OCI-M2 (cell line): ENCODE results near the gene TTC6.
"Not testable (repeated sequence)": the region's sequence is repeated elsewhere in the genome, so short reads cannot be mapped to it uniquely, and the experiment has no call there.

ENCODE experiments used
- DNase-seq: peaks from one replicate; lab custom pipeline; 2025; ENCODE audit not compliant: unreplicated experiment; lab: John Stamatoyannopoulos, UW

TTC6 gene

GRCh38 chr14:37594971-37595808 lies at the start of gene TTC6, which contains the start of gene FOXA1:
TTC6 (plus strand) TSS chr14:37595629; CDS start chr14:37622065, 26,436 bp downstream.
FOXA1 (minus strand) TSS chr14:37595249; CDS start chr14:37594972, 277 bp downstream.
- DNase-seq = no peak

GRCh38 chr14:37546621-37547447 lies 48.6 kb upstream of the TTC6 start:
- no peak for DNase-seq

GRCh38 chr14:37550511-37550910 lies 44.9 kb upstream of the TTC6 start:
- no peak for DNase-seq

- no peak for DNase-seq
Measured at GRCh38 chr14:37551119-37551518, 44.3 kb upstream of the TTC6 start.

GRCh38 chr14:37553935-37554550 lies 41.4 kb upstream of the TTC6 start:
- no peak for DNase-seq

GRCh38 chr14:37555596-37555995 lies 39.8 kb upstream of the TTC6 start:
- not testable (repeated sequence) for DNase-seq

- no peak for DNase-seq
Measured at GRCh38 chr14:37558740-37559139, 36.7 kb upstream of the TTC6 start.

GRCh38 chr14:37559386-37559785 lies 36.0 kb upstream of the TTC6 start:
- DNase-seq = no peak

GRCh38 chr14:37563189-37563588 lies 32.2 kb upstream of the TTC6 start:
- no peak for DNase-seq

- no peak for DNase-seq
Measured at GRCh38 chr14:37565550-37565949, 29.9 kb upstream of the TTC6 start.

- no peak for DNase-seq
Measured at GRCh38 chr14:37566811-37567371, 28.5 kb upstream of the TTC6 start.

GRCh38 chr14:37569729-37570128 lies 25.7 kb upstream of the TTC6 start:
- DNase-seq = no peak

GRCh38 chr14:37571391-37571790 lies 24.0 kb upstream of the TTC6 start:
- DNase-seq = no peak

GRCh38 chr14:37573356-37573755 lies 22.1 kb upstream of the TTC6 start:
- DNase-seq = no peak

GRCh38 chr14:37579274-37579673 lies 16.2 kb upstream of the TTC6 start:
- no peak for DNase-seq

- DNase-seq = no peak
Measured at GRCh38 chr14:37580146-37580545, 15.3 kb upstream of the TTC6 start.

- no peak for DNase-seq
Measured at GRCh38 chr14:37583358-37584210, 11.8 kb upstream of the TTC6 start.

GRCh38 chr14:37584211-37585100 lies 11.0 kb upstream of the TTC6 start:
- DNase-seq = no peak

- DNase-seq = no peak
Measured at GRCh38 chr14:37585101-37585511, 10.3 kb upstream of the TTC6 start.
